Dermis blood vessel endothelial cell (primary cell): Measurements from ENCODE around the gene FGF7. TPM values are rescaled to one million over a fixed set of nuclear protein-coding genes. Genes with fewer than 3 reads are reported as not detected.
"Not testable (repeated sequence)": the region's sequence is repeated elsewhere in the genome, so short reads cannot be mapped to it uniquely, and the experiment has no call there.

Source experiments
- DNase-seq: peaks from one replicate; pipeline ENCODE4 v3.0.0; 2010
- total RNA-seq: library from RNA; depleted of rRNA; stranded (reverse); fragments of >200 nt; gene quantifications from 2 replicates; pipeline ENCODE4 v1.2.3, GENCODE V29; 2014

Gene FGF7
- total RNA-seq, 1 donor from 2014 or later: under 0.01 TPM

DNA sequence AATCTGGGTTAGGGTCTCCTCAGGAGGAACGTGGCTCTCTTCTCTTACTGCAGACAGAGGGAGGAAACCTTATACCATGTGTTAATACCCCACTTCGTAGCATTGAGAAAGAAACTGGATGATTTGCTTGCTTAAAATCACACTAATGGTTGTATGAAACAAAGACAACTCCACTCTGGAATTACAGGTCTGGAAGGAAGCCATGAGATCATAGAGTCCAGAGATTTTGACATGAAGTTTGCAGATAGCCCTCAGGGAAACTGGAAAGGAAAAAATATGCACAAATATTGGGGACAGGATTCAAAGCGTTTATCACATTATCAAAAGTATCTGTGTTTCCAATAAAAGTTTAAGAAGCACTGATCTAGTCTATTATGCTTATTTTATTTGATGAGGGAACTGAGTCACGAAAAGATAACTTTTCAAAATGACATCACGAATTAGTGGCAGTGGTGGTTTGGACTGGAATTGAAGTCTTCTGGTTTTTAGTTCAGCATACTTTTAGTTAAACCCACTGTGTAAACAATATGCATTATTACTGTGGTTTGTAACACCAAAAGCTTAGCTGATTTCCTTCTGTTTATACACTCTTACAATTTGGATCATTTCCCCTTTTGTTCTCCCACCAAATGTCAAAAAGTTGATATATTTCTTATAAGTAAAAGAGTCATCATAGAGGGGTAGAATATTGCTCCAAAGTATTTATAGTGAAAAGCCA lies 16.8 kb downstream of the FGF7 start:
- no peak for DNase-seq

DNA sequence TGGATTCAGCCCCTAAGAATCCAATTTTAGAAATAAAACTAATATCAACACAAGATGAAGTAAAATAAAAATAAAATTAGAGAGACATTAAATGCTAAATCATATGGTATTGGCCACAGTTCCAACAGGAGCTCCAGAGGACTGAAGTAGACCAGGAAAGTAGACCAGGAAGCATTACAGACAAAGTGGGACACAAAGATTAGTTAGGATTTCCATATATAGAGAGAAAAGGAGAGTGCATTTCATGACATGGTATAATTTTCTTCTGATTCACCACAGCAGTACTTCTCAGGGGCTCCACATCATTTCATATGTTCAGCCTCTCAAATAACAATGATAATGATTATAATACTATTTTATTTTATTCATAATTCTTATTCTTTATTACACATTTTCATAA lies 18.3 kb downstream of the FGF7 start:
- no peak for DNase-seq

DNA sequence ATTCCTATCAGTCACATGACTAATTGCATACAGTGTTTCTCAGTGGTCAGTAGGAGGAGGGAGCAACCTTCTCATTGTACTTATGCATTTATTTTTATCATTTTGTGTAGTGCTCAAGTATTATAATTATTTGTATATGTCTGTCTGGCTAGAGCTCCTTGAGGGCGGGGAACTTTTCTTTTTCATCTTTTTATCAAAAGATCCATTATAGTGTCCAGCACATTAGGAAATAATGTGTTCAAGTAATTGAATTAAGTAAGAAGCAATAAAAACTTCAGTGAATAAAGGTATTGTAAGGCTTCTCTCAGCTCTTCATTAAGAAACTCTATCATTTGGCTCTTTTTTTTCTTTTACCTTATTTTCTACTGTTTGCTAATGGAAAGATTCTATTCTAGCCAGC lies 18.8 kb downstream of the FGF7 start:
- no peak for DNase-seq

DNA sequence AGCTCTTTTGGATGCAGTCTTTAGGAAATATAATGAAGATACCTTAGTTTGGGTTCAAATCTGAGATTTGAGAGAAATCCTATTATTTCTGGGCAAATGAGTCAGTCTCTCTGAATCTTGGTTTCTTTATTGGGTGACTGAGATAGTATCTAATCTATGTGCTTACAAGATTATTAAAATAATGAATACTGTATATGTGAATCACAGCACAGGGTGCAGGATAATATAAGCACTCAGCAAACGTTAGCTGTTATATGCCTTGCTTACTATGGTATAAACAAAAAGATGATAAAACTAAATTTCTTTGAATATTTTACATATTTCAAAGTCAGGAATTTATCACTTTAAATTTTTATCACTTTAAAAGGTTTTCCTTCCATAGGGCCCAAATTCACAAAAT lies 29.6 kb downstream of the FGF7 start:
- DNase-seq: no peak

DNA sequence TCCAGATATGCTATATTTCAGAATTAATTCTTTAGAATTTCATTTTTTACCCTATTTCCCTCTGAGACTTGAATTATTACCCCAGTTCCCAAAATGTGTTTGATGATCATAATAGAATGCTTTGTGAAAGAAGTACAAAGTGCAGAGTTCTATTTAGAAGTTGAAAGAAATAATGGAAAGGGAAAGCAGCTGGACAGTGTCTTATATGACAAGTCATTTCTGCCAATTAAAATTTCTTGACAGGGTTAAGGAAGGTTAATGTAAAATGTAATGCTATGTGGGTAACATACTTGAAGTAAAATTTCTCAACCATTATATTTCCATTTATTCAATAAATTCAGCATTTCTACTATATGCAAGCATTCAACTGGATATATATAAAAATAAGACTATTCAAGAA lies 33.1 kb downstream of the FGF7 start:
- no peak for DNase-seq

DNA sequence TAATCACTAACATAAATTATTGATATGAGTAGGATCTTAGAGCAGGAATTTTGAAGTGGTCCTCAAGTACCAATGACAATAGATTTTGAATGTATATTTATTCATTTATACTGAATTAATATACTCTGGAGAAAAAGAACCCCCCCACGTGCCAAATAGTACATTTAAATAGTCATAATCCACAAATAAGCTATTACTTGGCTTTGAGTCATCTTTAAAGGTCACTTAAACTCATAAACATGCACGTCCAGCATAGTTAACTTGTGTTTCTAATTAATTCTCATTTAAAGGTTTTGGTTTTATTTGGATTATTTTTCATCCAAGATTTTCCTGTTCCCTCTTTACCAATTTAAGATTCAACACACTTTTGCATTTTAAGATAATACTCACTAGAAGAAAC lies 35.1 kb downstream of the FGF7 start:
- DNase-seq: no peak

DNA sequence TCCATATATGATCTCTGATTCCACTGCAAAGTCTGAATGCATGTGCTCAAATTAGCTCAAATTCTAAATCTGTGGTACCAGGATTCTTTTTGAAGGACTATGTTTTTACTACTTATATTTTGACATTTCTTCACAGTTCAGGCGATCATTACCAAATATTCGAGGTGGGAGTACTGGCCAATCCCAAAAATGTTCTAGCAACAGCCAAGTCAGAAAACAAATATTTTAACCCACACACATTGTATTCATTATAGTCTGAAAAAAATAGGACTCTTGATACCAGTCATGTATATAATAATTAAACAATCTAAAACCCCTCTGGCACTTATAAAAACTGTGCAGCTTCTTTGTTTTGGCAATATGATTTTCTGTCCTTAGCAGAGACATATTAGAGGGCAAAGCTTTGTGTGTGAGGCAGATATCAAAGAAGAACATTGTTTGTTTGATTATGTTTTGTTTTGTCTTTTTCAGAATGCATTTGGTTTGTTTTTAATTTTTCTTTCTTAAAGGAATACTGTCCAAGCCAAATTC lies 37.4 kb downstream of the FGF7 start:
- DNase-seq: no peak

DNA sequence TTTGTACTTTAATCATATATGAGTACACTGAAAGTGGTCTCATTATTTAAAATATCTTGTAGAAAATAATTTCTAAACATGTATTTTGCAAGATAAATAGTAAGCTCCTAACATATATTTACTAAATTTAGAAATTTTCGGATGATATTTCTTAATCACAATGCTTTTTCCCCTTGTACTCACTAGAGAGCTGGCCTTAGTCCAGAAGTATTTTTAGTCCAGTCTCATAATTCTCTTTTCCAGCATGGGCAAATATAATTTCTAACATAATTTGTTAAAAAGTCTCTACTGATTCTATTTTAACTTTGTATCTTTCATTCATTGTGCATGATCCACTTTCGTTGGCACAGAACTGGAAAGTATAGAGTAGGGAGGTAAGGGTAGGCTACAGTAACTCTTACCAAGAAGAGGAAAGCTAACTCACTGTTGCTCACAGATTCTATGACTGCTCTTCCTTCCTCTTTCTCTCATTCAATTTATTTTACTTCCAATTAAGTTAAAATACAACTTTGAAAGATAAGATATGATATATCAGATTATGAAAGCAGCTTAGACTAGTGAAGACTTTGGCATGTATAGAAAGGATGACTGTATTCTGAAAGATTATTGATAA lies 39.3 kb downstream of the FGF7 start:
- no peak for DNase-seq

DNA sequence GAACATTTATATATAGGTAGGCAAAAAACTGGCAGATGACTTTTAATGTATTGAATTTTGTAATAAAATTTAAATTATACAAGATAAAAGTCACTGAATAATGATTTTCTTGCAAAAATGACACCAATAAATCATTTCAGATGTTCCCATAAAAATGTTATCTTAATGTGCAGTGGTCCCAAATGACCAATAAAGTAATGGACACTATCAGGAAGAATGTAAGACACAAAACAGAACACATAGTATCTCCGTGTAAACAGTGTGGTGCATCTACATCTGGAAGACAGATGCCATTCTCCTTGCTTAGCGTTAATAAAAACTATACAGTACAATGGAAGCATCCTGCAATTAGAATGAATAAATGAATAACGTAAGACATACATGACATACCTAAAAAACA lies 41.5 kb downstream of the FGF7 start:
- DNase-seq: no peak

DNA sequence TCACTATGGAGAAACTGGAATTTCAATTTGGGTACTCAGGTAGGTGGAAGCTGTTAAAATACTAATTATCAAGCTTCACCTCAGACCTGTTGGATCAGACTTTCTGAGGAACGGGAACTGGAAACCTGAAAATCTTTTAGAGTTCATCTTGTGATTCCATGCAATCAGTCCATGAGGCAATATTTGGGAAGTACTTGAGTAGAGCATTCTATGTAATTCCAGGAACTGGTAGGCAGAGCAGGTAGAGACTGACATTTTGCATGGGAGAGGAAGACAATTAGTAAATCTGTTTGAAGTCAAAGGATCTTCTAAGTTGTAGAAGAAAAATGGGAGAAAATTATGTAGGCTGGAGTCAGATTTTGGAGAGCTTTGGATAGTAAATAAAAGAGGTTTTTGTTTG lies 43.1 kb downstream of the FGF7 start:
- DNase-seq: no peak

DNA sequence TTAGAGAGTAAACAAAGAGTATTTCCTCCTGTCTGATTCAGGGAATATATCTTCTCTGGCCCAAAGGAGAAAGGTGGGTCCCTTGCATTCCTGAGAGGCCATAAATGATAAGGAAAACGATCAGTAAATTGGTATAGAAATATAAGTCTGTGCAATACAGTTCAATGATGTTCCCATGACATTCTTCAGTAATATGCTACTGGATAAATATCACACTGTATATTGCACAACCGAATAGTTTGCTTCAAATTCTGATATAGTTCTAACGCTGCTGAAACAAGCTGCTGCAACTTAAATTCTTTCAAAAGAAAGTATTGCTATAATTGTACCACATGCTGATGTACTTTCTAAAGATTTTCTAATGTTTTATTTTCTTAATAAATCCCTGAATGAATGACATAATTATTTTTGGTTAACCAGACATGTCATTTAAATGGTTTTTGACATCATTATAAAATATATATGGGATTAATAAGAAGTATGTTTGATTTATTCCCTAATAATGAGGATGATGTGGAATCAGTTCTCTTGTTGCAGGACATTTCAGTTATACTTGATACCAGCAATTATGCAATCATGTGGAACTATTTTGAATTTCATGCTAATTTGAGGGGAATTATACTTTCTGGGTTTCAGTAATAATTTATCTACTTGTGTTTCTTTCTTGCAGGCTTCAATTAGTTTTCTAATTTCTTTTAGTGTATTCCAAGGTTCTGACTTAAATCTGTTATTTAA lies 44.9 kb downstream of the FGF7 start:
- DNase-seq: no peak

DNA sequence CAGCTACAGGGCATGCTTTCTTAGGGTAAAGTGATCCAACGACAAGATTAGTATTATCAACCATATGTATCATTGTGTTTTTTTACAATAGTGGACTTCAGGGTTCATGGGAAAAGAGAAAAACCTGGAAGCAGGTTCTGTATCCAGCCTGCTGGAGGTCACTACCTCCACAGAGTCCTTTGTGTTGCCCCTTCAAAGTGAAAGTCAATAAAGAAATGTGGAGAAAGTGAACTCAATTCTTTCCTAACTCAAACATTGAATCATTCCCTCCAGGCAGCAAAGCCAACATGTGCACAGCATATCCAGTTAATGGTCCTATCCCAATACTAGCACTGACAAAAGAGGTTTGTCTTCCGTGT lies 45.4 kb downstream of the FGF7 start:
- no peak for DNase-seq

DNA sequence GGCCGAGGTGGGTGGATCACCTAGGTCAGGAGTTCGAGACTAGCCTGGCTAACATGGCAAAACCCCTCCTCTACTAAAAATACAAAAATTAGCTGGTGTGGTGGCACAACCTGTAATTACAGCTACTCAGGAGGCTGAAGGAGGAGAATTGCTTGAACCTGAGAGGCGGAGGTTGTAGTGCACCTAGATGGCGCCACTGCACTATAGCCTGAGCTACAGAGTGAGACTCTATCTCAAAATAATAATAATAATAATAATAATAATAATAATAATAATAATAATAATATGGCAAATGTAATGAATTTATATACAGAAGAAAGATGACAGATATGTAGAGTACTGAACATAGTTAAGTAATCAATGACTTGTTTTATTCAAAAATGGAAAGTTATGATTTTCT lies 48.2 kb downstream of the FGF7 start:
- DNase-seq: peak; percentile 41

DNA sequence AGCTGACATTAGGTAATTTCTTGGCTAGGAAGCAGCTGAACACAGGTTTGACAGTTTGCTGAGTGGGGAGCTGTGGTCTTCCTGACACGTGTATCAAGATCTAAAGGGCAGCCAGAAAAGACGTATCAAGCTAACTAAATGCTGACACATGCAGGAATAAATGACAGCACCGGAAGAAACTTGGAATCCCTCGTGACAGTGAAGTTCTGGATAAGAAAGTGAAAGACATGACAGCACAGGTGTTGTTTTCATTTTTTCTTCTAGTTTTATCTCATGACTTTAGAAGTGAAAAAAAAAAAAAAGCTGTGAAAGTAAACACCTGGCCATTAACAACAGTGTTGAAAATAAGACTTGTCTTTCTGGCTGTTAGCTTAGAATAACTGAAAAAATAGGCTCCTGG lies 48.7 kb downstream of the FGF7 start:
- DNase-seq: no peak

DNA sequence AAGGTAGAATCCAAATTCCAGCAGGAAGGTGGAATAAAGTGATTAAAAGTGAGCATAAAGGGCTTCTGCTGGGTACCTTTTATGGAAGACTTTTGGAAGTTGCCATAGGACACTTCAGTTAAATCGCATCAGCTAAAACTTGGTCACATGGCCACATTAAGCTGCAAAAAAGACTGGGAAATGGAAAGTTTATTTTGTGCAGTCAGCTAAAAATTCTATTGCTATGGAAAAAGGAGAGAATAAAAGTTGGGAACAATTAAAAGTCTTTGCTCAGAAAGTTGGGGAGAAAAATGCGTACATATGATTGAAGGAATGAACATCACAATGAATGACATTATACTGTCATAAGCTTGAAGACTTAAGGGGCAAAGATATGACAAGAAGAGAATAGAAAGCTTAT lies 49.3 kb downstream of the FGF7 start:
- DNase-seq: no peak

DNA sequence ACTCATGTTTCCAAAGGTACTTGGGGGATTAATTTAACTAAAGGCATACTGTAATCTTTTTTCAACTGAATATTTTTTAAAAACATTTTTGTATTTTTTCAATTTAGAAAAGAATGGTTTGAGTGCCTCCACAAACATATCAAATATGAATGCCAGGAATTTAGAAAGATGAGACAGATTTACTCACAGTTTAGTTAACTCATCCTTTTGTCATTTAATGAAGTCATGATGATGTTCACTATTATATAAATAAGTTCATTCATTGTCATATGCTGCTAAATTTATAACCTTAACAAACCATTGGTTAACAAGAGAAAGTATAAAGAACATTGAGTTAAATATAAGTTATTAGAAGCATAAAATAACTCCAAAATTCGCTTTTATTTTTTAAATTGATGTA lies 50.0 kb downstream of the FGF7 start:
- no peak for DNase-seq

DNA sequence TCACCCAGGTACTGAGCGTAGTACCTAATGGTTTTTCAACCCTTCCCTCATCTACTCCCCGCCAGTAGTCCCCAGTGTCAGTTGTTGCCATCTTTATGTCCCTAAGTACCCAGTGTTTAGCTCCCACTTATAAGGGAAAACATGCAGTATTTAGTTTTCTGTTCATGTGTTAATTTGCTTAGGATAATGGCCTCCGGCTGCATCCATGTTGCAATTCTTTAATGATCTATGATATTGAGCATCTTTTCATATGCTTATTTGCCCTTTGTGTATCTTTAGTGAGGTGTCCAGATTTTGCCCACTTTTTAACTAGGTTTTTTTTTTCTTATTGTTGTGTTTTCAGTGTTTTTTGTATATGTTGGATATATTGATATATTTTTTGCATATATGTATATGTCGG lies 55.0 kb downstream of the FGF7 start:
- DNase-seq: not testable (repeated sequence)

DNA sequence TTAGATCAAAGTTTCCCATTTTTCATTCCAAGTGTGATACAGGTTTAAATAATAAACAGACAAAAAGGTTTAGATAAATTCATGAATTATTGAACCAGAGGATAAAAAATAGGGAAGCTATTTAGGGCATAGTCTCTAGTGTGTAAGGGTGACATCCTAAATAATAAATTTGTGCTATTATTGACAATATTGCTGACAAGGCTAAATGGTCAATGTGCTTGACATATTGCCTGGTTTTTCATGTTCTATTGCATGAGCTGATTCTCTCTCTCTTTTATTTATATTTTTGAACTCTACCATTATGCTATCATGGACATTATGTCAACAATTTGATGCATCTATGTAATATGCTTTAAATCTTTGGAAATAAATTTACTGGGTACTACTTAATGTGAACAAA lies 55.9 kb downstream of the FGF7 start:
- DNase-seq: not testable (repeated sequence)

DNA sequence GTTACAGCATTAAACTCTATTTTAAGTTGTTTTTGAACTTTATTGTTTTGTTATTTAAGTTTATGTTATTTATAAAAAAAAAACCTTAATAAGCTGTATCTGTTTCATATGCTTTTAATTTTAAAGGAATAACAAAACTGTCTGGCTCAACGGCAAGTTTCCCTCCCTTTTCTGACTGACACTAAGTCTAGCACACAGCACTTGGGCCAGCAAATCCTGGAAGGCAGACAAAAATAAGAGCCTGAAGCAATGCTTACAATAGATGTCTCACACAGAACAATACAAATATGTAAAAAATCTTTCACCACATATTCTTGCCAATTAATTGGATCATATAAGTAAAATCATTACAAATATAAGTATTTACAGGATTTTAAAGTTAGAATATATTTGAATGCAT lies 62.4 kb downstream of the FGF7 start:
- DNase-seq: not testable (repeated sequence)

DNA sequence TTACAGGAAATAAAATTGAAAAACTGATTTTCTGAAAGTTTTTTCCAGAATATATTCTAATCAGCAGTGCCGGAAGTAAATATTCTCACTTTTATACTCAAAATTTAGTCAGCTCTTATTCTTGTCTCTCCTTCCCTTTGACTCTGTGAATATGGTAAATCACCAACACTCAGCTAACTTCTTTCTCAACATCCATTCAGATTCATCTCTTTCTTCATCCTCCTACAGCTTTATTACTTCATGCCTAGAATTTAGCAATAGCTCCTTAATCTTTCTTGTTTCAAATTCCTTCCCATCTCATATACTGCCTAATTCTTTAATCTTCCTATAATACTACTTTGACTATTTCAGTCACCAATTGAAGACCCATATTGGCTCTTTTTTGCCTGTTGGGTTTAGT lies 67.9 kb downstream of the FGF7 start:
- no peak for DNase-seq

DNA sequence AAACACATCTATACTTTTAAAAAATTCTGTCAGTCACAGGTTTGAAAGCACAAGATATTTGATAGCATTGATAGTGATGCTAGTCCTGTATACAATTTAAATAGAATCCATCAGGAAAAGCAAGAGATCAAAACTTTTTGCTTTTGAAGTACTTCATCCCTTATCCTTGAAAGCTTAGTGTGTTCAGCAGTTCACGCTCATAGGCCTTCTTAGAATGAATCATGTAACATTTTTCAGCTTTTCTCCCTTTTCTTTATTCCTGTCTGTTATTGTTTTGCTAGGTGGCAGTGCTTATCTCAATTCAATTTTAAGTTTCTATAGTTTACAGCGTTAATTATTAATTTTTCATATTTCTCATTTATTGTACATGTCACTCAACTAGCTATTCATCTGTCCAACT lies 69.1 kb downstream of the FGF7 start:
- DNase-seq: no peak

DNA sequence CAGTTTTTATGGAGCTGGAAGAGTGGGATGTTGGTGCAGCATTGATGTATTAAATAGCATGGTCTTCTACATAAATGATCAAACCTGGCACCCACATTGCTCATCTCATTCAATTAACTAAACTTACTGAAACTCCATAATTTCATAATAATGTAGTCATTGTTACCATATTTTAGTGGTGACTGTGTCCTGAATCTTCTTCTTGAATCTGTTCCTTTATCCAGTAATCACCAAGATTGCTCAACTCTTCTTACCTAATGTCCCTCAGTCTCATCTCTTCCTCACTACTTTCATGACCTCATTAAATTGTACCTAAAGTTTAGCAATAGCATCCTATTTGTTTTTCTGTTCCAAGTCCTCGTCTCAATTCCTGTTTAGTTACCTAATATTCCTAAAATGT lies 69.8 kb downstream of the FGF7 start:
- no peak for DNase-seq

DNA sequence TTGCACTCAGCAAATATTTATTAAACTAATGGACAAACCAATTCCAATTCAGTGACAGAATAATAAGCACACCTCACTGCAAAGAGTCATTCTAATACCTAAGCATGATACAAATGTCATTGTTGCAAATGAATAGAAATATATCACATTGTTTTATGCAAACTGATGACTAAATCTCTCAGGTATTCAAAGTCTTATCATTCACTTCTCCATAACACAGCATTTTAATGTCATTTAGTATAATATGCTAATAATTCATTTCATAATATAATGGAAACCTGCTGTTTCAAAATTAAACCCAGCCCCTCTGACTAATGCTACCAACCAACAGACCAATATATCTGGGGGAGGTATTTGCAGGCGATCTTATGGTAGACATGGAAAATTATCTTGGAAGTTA lies 71.8 kb downstream of the FGF7 start:
- DNase-seq: no peak
